GM18511 (cell line): ENCODE results near the gene NEDD8.

Experiments used
- ATAC-seq: cut with Tn5 transposase; IDR thresholded peaks from one replicate; pipeline ENCODE4 v1.9.1; 2021; ENCODE audit warnings: mild to moderate bottlenecking, moderate library complexity; ENCODE audit not compliant: unreplicated experiment

NEDD8 gene

DNA sequence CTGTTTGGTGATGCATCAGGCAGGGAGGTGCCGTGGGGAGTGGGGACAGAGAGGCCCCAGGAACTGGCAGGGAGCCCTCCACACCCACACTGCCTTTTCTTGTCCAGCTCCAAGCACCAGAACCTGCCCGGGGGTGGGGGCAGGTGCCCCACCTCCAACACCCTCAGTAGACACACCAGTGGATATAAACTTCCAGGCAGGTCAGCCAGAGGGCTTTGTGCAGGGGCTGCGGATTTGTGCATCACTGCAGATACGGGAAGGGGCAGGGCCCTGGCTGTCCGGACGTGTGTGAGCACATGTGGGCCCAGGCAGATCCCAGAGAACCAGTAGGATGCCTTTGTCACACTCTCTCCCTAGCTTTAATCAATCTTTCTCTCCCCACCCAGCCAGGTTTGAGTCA lies 32.1 kb upstream of the NEDD8 start:
- no peak for ATAC-seq

DNA sequence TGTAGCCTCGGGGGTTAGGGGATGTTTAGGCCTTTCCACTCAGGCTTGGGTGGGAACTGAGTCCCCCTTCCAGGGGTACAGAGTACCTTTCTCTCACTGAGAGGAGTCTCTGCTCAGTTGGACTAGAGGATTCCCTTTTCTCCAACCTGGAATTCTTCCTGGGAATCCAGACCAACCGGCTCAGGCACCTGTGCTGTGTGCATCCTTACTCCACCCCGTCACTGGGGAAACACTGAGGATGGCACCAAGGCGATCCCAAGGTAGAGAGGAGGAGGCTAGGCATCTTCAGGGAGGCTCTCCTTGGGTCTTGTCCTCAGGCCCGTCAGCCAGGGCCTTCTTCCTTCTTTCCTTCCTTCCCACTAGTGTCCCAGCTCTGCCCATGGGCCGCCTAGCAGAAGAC lies 31.7 kb upstream of the NEDD8 start:
- ATAC-seq = no peak

DNA sequence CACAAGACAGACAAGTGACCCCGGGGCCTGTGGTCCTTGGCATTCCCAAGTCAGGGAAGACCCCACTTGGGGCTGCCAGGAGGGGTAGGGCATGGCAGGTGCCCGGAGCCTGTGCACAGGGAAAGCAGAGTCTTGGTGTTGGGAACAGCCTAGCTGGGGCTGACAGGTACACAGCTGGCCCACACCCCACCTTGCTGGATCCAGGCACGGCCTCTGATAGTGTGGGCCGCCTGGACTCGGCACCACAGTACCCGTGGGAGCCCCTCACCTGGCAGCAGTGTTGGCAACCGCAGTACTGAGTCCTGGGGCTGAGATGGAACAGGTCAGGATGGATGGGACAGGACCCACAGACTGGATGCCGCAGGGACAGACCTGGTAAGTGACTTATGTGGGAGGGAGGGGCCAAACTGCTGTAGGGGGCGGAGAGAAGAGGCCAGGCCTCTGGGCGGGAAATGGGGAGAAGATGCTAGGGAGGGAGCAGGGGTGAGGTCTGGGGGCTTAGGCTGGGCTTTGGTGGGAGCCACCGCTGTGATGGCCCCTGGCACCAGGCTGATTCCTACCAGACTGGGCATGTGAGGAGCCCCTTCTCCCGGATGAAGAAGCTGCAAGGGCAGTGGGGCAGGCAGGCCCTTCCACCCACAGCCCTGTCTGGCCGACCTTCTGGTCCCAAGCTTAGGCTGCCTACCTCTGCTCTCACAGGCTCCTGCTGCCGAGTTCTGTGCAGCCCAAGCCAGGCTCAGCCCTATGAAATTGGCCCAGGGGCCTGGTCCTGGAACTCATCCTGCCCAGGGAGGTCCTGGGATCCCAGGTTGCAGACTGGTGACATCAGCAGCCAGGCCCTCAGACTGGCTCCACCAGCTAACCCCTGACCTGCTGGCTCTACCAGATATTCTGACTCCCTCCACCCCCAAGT lies 30.9 kb upstream of the NEDD8 start, which contains the start of gene TGM1:
Gene TGM1 (minus strand): TSS at position 357 of the 913 bp plus-strand sequence. CDS start 825 bp downstream, outside the sequence.
- no peak for ATAC-seq

DNA sequence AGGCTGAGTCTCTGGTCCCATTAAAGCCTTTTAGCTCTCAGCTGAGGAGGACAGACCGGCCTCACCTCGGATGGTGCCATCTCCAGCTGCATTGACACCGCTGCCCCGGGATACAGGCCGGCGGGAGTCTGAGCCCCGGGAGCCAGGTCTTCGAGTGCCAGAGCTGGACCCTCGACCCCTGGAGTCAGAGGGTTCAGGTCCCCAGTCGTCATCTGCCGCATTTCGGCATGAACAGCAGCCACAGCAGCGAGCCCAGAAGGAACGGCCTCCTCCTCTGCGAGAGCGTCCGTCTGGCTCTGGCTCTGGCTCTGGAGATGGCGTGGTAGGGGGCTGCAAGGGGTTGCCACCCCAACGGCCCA lies 29.8 kb upstream of the NEDD8 start:
- ATAC-seq = no peak

DNA sequence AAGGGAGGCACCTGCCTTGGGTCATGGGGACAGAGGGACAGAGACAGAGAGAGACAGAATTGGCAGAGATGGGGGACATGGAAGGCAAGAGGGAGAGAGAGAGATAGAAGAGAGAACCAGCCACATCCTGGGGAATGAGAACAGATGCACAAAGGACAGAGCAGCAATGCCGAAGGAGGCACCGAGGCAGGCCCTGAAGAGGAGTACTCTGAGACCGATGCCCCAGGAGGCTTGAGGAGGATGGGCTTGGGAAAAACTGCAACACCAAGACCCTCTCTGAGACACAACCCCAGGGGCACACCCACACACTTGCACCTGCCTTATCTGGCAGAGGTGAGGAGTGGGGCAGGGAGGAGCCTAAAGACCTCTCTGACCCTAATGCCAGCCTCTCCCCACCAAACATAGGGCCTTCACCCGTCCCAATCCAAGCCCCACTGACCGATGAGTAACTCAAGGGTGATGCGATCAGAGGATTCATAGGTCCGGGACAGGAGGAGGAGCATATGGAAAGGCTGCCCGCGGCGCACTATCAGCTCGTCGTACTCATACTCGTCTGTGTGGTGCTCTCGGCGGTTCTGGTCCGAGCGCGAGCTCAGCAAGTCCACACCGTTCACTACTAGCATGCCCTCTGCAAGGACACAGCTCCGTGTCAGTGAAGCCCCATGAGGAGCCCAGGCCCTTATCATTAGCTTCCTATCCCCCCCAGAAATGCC lies 29.2 kb upstream of the NEDD8 start:
- no peak for ATAC-seq

DNA sequence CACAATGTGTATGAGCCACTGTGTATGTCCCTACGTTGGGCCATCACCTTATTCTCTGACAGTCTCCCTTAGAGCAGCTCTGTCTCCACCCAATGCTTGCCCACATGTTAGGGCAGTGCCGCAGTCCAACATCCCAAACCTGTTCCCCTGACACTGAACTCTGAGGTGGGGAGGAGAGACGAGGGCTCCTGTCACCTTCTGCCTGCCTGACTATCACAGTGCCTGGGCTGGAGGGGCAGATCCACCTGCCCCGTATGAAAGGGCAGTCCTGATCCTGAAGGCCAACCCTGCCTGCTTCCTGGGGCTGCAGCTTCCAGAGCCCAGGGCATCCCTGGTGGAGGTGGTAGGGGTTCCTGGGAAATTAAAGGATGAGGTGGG lies 28.6 kb upstream of the NEDD8 start:
- no peak for ATAC-seq

DNA sequence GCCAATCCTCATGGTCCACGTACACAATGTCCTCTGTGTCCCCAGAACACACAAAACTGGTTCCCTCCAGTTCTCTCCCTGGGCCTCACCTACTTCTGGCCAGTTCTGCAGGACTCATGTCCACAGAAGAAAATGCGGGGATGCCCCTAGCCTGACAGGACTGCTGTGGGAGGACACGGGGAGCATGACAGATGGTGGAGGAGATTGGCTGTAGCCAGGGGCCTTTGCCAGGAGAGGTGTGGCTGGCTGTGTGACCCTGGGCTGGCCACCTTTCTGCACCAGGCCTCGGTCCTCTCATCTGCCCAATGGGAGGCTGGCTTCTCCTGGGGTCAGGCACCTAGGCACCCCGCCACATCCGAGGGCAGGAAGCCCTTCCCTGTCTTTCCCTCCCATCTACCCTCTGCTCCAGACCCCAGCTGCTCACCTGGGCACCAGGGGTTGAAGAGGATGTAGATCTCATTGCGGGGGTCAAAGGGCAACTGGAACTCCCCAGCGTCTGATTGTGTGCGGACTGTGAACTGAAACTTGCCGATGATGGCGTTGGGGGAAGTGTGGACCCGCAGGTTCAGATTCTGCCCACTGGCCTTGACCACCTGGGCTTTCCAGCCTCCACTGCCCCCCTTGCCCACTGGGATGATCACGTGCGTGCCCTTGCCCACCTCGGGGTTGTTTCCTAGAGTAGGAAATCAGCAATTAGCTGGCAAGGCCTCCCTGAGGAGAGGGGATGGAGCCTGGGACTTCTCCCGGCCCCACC lies 28.0 kb upstream of the NEDD8 start:
- no peak for ATAC-seq

DNA sequence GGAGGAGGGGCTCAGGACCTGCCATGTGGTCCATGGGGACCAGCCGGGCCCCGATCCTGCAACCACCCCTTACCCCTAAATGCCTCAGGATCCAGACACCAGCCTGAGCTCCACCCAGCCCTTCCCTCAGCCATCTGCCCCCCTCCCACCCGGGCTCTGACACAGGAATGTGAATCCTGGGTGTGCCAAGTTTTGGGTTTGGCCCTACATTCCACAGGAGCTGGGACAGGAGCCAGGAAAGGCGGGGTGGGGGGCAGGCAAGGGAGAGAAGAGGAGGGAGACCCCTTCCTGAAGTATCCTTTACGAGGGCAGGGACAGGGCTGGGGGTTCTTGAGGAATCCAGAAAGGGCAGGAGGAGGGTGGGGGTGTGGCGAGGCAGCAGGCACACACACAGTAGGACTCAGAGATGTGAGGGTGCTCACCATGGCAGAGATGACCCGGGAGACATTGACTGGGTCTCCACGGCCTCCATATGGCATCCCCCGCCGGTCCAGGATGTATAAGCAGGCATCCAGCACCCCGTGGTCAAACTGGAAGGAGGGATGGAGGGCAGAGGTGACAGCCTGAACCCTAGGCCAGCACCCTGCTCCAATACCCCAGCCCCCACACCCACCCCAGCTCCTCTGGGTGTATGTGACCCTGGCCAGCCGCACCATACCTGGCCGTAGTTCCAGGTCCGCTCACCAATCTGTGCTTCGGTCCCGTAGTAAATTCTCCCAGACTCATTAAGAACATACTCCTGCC lies 27.3 kb upstream of the NEDD8 start:
- no peak for ATAC-seq

DNA sequence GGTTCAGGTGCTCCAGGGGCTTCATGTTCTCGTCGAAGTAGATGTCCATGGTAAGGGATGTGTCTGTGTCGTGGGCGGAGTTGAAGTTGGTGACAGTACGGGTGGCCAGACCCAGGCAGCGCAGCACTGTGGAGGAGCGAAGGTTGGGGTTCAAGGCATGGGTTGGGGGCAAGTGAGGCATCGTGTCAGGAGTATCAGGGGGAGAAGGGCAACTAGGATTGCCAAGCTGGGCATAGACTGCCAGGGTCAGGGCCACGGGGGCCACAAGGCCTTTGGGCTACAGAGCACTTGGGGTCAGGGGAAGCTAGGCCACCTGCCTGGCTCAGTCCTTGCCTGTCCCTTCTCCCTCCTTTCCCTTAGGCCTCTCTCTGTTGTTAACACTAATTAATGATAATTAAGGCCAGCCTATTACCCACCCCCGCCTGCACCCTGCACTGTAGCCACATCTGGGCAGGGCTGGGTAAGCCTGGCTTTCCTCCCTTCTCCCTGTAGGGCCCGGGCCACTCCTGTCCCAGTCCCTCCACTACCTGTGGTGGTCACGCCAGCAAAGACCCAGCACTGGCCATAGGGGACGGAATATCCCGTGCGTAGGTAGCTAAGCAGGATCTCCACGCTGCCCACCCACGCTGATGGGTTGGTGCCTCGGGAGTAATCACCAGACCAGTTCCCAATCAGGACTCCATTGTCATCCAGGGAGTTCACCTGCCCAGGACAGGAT lies 26.5 kb upstream of the NEDD8 start:
- ATAC-seq = no peak

DNA sequence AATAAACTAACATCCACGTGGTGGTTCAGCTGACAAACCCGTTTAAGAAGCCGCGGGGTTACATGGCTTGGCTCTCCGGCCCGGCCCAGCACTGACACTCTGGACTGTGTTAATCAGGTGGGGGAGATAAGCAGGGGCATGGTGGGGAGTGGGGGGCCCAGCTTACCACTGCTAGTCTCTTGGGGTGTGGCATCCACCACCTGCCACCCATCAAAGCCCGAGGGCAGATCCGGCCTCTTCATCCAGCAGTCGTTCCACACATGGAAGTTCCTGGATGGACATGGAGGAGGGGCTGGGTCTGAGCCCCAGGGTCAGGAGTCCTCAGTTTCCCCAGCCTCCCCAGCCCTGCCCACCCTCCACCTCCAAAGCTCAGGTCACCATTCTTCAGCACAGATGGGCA lies 26.0 kb upstream of the NEDD8 start:
- ATAC-seq = no peak

DNA sequence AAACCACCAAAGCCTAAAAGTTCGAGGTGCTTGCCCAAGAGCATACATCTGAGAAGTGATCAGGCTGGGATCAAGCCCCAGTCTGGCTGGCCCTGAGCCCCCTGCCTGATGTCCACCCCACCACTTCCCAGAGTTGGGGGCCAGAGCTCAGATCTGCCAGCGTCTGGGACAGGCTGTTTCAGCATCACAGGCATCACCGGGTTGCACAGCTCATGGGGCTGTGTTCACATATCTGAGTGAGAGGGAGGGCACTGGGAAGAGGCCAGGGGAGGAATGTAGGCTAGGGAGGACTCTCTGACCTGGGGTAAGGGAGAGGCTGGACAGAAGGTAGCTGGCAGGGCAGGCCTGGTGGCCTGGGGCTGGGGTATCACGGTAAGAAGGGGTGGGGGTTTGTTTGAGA lies 24.8 kb upstream of the NEDD8 start:
- no peak for ATAC-seq

DNA sequence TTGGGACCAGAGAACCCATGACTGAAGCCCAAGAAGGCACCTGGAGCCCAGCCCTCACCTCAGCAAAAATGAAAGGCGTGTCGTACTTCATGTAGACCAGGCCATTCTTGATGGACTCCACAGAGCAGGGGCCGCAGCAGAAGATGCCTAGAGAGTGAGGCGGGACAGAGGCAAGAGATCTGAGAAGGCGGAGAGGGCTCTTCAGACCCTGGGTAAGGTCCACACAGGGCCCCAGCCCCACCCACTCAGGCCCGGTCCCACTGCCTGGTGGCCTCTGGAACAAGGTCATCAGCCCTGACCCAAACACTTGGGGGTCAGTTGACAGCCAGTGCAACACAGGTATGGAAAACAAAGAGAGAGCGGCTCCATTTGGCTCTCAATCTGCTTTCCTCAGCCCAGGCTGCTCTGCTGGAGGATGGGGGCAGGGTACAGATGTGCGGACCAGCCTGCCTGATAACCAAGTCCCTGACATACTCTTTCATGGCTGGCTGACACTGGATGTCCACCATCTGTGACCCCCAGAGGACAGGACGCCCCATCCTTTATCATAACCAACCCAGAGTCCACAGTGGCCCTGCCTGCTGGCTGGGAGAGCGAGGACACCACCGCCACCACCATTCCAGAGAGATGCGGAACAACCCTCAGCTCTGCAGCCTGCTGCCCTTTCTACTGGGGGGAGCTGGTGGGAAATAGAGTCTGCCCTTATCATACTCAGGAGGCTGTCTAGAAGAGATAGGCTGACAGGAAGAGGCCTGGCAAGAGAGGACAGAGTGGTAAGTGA lies 24.0 kb upstream of the NEDD8 start:
- no peak for ATAC-seq

DNA sequence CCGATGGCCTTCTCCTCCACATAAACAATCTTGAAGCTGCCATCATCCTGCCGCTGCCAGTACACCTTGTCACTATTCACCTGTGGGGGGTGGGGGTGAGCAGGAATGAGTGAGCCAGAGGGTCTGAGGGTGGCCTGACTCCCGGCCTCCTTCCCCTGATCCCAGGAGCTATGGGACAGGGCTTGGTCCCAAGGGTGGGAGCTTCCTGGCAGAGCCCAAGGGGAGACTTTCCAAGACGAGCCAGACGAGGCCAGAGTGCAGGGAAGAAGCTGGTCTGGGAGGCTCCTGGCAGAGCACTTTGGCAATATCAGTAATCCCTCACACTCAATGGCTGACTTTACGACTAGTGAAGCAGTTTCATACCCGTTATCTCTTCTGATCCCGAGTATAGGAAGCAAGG lies 23.3 kb upstream of the NEDD8 start:
- no peak for ATAC-seq

DNA sequence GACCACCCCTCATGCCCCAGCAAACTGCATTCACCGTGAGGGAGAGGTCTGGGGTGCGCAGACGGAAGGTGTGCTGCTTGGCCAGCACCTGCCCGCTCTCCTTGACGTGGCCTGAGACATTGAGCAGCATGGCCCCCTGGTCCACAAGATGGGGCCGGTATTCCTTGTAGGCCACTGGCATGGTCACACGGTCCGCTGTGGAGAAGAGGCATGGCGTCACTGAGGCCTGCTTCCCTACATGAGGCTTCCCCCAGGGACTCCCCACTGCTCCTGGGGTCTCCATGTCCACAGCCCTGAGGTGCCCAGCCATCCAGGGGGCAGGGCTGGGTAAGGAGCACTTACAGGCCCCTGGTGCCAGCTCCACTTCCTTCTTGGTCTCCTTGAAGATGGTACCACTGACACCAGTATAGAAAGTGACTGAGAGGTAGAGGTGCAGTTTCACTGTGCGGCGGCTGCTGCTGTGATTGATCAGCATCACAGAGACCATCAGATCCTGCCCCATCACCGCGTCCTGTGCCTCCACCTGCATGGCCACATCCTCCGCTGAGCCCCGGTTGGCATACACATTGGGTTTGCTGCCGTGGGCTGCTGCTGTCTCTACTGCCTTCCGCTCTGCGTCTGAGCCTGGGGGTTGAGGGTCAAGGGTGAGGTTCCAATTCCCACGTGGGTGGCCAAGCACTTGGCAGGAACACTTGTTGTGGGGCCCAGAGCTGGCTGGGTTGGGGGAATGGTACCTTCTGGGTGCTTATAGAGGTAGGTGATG lies 22.6 kb upstream of the NEDD8 start:
- ATAC-seq = no peak

DNA sequence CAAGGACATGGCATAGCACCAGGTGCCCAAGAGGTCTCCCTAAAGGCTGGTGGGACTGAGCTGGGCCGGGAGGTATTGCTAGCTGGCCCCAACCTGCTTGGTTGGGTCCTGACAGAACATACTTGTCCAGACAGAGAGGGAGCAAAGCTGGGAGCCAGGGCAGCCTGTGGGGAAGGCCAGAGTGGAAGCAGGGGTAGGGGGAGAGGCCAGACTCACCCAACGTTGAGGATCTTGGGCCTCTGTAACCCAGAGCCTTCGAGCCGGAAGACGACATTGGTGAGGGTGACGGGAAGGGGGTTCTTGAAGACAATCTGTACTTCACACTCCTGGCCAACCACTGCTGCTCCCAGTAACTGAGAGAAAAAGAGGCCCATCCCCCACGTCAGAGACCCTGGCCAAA lies 21.8 kb upstream of the NEDD8 start:
- ATAC-seq = no peak

DNA sequence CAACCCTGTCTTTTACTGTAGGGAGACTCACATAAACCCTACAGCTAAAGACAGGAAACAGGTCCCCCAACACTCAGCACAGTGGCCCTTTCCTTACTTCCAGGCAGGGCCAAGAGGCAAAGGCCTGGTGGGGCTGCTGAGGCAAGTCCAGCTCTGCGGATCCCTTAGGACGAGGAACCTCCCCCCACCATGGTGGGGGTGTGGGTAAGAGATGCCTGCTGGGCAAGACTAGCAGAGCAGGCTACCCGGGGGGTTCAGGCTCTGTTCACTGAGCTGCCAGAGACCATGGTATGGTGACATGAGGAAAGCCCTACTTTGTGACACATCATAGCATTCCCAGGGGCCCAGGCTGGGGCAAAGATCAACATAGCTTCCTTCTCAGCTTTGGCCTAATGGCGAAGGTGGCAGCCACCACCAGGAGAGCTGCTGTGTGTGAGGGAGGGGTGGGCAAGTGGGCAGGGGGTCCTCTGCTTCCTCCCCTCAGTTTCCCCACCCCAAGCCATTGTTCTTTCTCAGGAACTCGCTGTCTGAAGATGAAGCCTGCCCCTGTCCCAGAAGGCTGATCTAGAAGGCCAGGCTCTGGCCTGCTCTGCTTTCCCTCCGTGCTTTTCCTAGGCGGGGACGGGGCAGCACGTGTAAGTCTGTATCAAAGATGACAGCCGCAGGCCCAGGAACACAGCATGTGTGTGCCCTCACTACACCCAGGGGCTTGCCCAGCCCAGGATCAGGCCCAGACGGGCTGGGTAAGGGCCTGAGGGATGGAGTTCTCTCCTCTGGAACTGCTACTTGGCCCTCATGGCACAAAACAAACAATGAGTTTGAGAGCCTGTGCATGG lies 20.3 kb upstream of the NEDD8 start:
- no peak for ATAC-seq

DNA sequence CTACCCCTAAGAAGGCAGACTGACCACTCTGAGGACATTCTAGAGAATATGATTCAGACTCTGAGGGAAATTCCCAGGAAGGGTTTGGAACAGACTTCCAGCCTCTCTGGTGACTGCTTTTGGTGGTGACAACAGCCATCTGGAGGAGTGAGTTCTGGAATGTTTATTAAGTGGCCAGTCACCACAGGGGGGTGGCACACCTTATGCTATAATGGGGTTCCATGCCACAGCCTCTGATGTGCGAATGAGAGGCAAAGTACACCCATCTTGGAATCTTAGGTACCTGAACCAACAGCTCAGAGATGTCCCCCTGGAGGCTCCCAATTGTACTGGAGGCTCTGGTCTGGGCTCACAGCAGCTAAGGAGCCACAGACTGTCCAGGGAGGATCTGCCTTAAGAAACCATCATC lies 19.7 kb upstream of the NEDD8 start:
- ATAC-seq = no peak

DNA sequence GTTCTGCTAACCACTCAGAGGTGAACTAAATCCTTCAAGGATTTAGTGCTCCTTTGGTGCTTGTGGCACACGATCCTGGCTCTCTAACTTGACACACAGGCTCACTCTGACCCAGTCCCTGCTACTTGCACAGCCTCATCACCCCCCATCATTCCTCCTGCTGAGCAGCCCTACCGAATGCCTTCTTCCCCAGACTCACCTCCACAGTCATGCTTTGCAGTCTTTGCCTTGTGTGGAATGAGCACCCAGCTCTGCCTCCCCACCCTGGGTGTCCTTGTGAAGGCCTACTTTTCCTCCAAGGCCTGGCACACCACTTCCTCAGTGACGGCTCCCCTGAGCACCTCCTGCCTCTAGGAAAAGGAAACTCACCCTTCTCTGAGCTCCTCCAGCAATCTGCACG lies 18.2 kb upstream of the NEDD8 start:
- ATAC-seq = no peak
